Calu3 (cell line): Measurements from ENCODE around the gene NDST1. TPM values are rescaled to one million over a fixed set of nuclear protein-coding genes. Genes with fewer than 3 reads are reported as not detected.
"Not testable (repeated sequence)": the region's sequence is repeated elsewhere in the genome, so short reads cannot be mapped to it uniquely, and the experiment has no call there.

ENCODE experiments used
- BruUV-seq: library from RNA; stranded (reverse); fragments of 400-500 nt; replicated peaks from 2 replicates; lab custom pipeline; 2021; lab: Mats Ljungman, UMichigan
- CTCF ChIA-PET: fragments of 300-600 bp; sonication (Branson Sonifier 250); formaldehyde crosslinking; loops from one replicate; lab custom pipeline; 2022; ENCODE audit warnings: antibody characterized with exemption; lab: Charles Lee
- DNase-seq: peaks from one replicate; pipeline ENCODE4 v3.0.0; 2022
- H3K27ac Mint-ChIP-seq: one replicate; pipeline ENCODE4 v1.8.0; 2022; ENCODE audit warnings: mixed read lengths; ENCODE audit not compliant: unreplicated experiment
- H3K27me3 Mint-ChIP-seq: one replicate; pipeline ENCODE4 v1.8.0; 2022; ENCODE audit warnings: mixed read lengths; ENCODE audit not compliant: unreplicated experiment
- H3K36me3 Mint-ChIP-seq: one replicate; pipeline ENCODE4 v1.8.0; 2022; ENCODE audit warnings: mild to moderate bottlenecking, moderate library complexity, mixed read lengths; ENCODE audit not compliant: insufficient read depth, unreplicated experiment
- H3K4me1 Mint-ChIP-seq: one replicate; pipeline ENCODE4 v1.8.0; 2022; ENCODE audit warnings: mild to moderate bottlenecking, low read depth, mixed read lengths; ENCODE audit not compliant: unreplicated experiment
- H3K4me3 Mint-ChIP-seq: one replicate; pipeline ENCODE4 v1.8.0; 2022; ENCODE audit warnings: mild to moderate bottlenecking, low read depth, moderate library complexity, mixed read lengths; ENCODE audit not compliant: unreplicated experiment
- H3K9me3 Mint-ChIP-seq: one replicate; pipeline ENCODE4 v1.8.0; 2022; ENCODE audit warnings: low read depth, mixed read lengths; ENCODE audit not compliant: unreplicated experiment
- CTCF ChIP-seq: fragments of 200-600 bp; IDR thresholded peaks from one replicate; pipeline ENCODE4 v1.8.0; 2022; ENCODE audit warnings: antibody characterized with exemption; ENCODE audit not compliant: unreplicated experiment
- intact Hi-C: fragments of 100-400 bp; cut with micrococcal nuclease; formaldehyde crosslinking; loops from one replicate; pipeline ENCODE4 v1.10.0; 2022; ENCODE audit not compliant: unreplicated experiment
- total RNA-seq: library from RNA; stranded (reverse); gene quantifications from 2 replicates; pipeline ENCODE4 v1.2.3, GENCODE V29; 2022

Gene NDST1
- total RNA-seq, 1 experiment from 2014 or later = 72.6 TPM

- BruUV-seq = no TSS peak
- no peak for TF ChIP-seq CTCF
- Mint-ChIP-seq H3K36me3 (peaks cover 36% of the 10 kb centered on the region), H3K4me1 (peaks cover 70% of the 10 kb centered on the region), H3K9me3 (no peaks in the 10 kb centered on the region), H3K27ac (peak overlapping the region; percentile 9), H3K4me3 (peak overlapping the region; percentile 14), H3K27me3 (no peaks in the 10 kb centered on the region)
- no peak for DNase-seq
- intact Hi-C loops = loop anchor here (5.0 kb wide), 1 partner anchor 43 kb away; no protein-coding TSS in a partner anchor
- CTCF ChIA-PET = interaction anchor here (1.0 to 2.6 kb wide), 2 partner anchors 8 to 56 kb away, joined by 4 to 7 read pairs; no protein-coding TSS in a partner anchor
These were observed 7.5 kb downstream of the NDST1 start for GRCh38 chr5:150515446-150515845.

- H3K9me3 Mint-ChIP-seq = no peaks in the 10 kb centered on the region
- peak overlapping the region; percentile 9 for H3K27ac Mint-ChIP-seq
- TF ChIP-seq CTCF = no peak
- H3K4me3 Mint-ChIP-seq = no peak overlapping the region
- intact Hi-C loops = loop anchor here (5.0 kb wide), 1 partner anchor 44 kb away; no protein-coding TSS in a partner anchor
- peak; percentile 65 for DNase-seq
- no TSS peak for BruUV-seq
- CTCF ChIA-PET = interaction anchor here (0.6 to 2.6 kb wide), 3 partner anchors 9 to 392 kb away, joined by 3 to 7 read pairs (median 4); no protein-coding TSS in a partner anchor
- peaks cover 65% of the 10 kb centered on the region for H3K4me1 Mint-ChIP-seq
- H3K36me3 Mint-ChIP-seq = peaks cover 36% of the 10 kb centered on the region
- no peaks in the 10 kb centered on the region for H3K27me3 Mint-ChIP-seq
These were observed 8.1 kb downstream of the NDST1 start for GRCh38 chr5:150516011-150516410.

- Mint-ChIP-seq H3K27ac (peak overlapping the region; percentile 9), H3K9me3 (no peaks in the 10 kb centered on the region), H3K36me3 (peaks cover 24% of the 10 kb centered on the region), H3K27me3 (no peaks in the 10 kb centered on the region), H3K4me1 (peaks cover 58% of the 10 kb centered on the region), H3K4me3 (peak overlapping the region; percentile 2)
- CTCF ChIA-PET = interaction anchor here (0.7 to 1.3 kb wide), 5 partner anchors 27 to 100 kb away, joined by 3 to 5 read pairs (median 3); partner anchors contain the start of gene RPS14
- peak; percentile 98 for DNase-seq
- intact Hi-C loops = loop anchor here (2.0 to 5.0 kb wide), 2 partner anchors 21 to 45 kb away; no protein-coding TSS in a partner anchor
- no peak for TF ChIP-seq CTCF
- no TSS peak for BruUV-seq
These were observed 9.6 kb downstream of the NDST1 start for GRCh38 chr5:150517272-150518152.

GRCh38 chr5:150518712-150519559 is 11.0 kb downstream of the NDST1 start:
- H3K9me3 Mint-ChIP-seq, DNase-seq, H3K4me3 Mint-ChIP-seq, BruUV-seq, H3K27me3 Mint-ChIP-seq, H3K27ac Mint-ChIP-seq: not testable (repeated sequence)
- peaks cover 14% of the 10 kb centered on the region for H3K36me3 Mint-ChIP-seq
- peaks cover 55% of the 10 kb centered on the region for H3K4me1 Mint-ChIP-seq
- CTCF ChIA-PET = interaction anchor here (1.0 to 1.1 kb wide), 2 partner anchors 36 to 60 kb away, joined by 3 read pairs; no protein-coding TSS in a partner anchor
- intact Hi-C loops = loop anchor here (2.0 to 5.0 kb wide), 2 partner anchors 22 to 47 kb away; no protein-coding TSS in a partner anchor
